ENCODE results near the gene OR51L1.
"Not testable (repeated sequence)": the region's sequence is repeated elsewhere in the genome, so short reads cannot be mapped to it uniquely, and the experiment has no call there.

OR51L1 gene

DNA sequence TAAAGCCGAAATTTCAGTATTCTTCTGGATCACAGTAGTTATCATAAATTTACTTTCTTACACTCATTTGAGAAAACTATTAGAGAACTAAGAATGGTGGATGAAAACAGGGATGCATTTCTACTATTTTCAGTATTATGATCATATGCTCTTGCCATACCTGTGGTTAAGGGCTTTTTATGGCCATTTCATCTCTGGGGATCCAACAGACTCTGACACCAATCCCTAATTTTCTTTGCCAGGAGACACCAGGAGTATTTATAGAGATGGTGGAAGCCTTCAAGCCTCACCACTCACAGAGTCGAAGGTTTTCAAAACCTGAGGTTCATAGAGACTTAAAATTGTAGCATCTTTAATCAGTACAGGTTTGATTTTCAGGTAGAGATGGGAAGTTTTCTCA lies at the start of gene OR51L1:
Gene OR51L1 (plus strand): TSS at position 301 of the 400 bp plus-strand sequence. CDS start 4,132 bp downstream, outside the sequence.
- DNase-seq = no peak

DNA sequence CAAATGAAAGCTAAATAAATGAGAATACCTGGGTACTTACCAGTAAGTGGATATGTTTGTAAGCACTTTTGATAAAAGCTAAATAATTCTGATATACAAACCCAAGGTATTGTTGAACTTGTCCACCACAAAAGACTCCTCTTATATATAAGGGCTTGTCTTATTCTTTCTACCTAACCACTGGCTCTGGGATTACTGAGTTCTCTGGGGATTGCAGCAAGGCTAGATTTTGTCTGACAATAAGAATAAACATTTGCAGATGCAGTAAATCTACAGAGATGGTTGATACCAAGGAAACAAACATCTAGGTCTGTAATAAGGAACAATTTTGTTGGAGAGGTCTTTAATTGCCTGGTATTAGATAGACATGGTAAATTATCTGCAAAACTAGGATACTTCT lies 47.1 kb upstream of the OR51L1 start, which contains the start of gene OR51A4:
Gene OR51A4 (minus strand): TSS at position 101 of the 400 bp plus-strand sequence. CDS start 505 bp downstream, outside the sequence.
- no peak for DNase-seq

GRCh38 chr11:4955613-4956012 lies 39.0 kb upstream of the OR51L1 start, which contains the start of gene OR51A2:
TSS of gene OR51A2 (minus strand) at chr11:4955713. CDS start at chr11:4955713, 0 bp downstream.
- not testable (repeated sequence) for DNase-seq

- no peak for DNase-seq
Observed at GRCh38 chr11:4957396-4957795, 37.3 kb upstream of the OR51L1 start.

DNA sequence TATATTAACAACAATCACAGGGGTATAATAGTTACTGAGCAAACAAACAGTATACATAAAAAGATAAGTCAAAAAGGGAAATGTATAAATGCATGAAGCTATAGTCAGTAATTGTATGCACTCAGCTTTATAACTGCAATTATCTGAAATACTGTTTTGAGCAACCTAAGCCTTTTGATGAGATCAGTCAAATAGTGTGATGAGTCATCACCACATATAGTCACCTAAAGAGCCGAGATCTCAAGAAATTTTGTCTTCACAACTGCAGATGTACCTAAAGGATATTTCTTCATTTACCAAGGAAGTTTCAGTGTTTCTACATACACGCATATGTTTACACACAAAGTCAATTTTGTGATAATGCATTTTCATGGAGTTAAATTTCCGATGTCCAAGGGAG lies 33.8 kb upstream of the OR51L1 start:
- no peak for DNase-seq

DNA sequence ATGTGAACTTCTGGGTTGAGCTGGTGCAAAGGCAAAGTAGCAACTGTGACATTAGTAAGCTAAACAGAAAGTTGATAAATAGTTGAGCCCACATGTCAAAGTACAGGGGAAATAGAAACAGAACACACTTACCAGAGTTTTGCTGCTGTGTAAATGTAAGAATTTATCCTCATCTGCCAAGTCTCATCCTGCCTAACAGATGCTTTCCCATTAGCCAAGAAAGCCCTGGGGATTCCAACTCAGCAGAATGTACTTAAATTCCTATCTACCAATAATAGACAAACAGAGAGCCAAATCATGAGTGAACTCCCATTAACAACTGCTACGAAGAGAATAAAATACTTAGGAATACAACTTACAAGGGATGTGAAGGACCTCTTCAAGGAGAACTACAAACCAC lies 31.8 kb upstream of the OR51L1 start:
- DNase-seq = no peak

GRCh38 chr11:4975436-4975835 lies 19.2 kb upstream of the OR51L1 start:
- DNase-seq = no peak

DNA sequence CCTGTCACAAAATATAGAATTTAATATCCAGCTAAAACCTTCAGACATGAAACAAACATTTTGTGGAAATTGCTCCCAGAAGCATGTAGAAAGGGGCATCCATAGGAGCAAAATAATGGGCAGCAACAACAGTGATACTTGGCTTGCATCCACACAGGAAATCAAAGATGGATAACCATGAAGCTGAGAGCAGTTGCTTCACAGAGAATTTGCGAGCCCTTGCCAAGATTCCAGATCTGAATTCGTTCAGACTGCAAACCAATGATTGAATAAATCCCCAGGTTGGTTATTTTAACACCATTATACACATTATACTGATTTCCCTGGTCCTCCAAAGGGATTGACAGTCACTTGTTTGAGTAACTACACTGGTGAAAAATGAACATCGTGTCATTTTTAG lies 15.6 kb upstream of the OR51L1 start:
- DNase-seq = no peak

DNA sequence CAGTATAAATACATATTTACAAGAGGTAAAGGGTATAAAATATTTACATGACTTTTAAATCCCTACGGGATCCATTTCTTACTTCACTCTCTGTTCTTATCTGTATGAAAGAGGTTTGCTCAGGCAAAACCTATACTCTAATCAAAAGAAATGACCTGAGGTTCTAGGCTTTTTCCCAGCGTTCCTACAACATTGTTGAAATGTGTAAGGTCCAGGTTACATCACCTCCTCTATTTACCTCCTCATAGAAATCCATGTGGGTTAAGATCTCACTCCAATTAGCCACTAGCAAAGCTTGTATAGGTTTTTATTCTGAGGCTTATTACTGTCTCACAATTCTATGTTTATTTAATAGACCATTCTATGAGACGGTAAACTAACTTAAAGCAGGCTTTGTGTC lies 12.0 kb upstream of the OR51L1 start:
- no peak for DNase-seq

- DNase-seq = no peak
Observed at GRCh38 chr11:4983841-4984240, 10.8 kb upstream of the OR51L1 start.

DNA sequence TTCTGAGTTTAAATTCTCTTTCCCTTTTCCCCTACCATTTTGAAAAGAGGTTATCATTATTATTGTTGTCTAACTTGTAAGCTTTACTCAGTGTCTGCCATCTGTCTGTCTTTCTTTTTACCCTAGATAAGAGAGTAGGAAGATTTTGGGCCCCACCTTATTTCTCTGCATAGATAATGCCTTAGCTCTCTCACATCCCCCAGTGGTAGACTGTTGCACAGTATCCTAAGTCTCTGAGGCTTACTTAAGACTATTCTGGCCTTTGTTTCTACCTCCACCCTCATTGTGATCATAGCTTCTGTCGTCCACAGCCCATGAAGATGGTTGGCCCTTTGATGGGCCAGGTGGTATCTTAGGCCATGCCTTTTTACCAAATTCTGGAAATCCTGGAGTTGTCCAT lies 3.6 kb upstream of the OR51L1 start:
- DNase-seq = no peak

DNA sequence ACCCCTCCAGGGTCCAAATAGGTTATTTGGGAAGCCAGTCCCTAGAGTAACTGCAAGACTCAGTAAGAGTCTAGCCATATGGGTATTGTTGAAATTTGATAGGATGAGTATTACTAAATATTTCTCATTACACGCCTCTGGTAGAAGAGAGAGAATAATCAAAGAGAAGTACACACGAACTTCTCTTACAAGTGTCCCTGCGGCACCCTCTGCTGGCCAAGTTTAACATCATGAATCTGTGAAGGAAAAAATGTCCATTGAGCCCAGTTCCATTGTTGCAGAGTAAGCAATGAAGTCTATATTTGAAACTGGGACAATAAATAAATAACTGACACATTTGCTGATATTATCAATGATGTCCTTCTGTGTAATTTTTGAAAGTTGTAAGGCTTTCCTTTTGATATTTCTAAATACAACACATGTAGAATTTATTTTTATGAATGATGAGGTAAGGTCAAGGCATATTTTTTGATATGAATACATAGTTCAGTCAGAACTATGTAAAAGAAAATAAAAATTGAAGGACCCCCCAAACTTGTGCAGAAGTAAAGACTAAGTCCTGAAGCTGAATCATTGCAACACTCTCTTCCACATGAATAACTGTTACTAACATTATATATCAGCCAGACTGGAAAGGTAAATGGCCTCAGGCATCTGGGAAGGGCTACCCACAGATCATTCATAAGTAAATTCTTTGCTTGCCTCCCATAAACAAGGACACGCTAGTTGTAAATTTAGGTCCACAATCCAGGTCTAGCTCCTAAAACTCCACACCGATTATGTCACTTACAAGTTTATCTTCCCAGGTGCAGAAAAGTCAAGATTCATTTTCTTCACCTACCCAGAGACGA lies 10.0 kb downstream of the OR51L1 start:
- DNase-seq = no peak

GRCh38 chr11:5007561-5007960 lies 12.9 kb downstream of the OR51L1 start:
- no peak for DNase-seq

GRCh38 chr11:5011254-5011653 lies 16.6 kb downstream of the OR51L1 start:
- DNase-seq = no peak

- DNase-seq = no peak
Observed at GRCh38 chr11:5013012-5013411, 18.4 kb downstream of the OR51L1 start.

GRCh38 chr11:5021996-5022395 lies 27.3 kb downstream of the OR51L1 start:
- no peak for DNase-seq

- DNase-seq = no peak
Observed at GRCh38 chr11:5036669-5037068, 42.0 kb downstream of the OR51L1 start.

GRCh38 chr11:5037926-5038325 lies 43.3 kb downstream of the OR51L1 start:
- DNase-seq = no peak

- no peak for DNase-seq
Observed at GRCh38 chr11:5038341-5038740, 43.7 kb downstream of the OR51L1 start.

DNA sequence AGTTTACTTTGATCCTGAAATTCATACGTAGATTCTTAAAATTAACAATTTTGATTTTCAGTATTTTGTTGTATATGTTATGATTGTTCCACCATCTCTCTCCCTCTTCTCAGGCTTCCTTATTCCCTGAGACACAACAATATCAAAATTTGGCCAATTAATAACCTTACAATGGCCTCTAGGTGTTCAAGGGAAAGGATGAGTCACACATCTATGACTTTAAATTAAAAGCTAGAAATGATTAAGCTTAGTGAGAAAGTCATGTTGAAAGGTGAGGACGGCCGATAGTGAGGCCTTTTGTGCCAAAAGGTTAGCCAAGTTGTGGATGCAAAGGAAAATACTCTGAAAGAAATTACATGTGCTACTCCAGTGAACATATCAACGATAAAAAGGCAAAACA lies 46.2 kb downstream of the OR51L1 start:
- DNase-seq = no peak

DNA sequence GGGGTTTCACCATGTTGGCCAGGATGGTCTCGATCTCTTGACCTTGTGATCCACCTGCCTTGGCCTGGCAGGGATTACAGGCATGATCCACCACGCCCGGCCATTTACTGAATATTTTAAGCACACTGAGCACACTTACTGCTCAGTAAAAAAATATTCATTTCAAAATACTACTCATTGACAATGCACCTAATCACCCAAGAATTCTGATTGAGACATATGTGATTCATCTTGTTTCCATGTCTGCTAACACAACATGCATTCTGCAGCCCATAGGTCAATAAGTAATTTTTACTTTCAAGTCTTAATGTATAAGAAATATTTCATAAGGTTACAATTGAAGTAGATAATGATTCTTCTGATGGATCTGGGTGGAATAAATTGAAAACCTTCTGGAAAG lies 47.4 kb downstream of the OR51L1 start:
- no peak for DNase-seq

- DNase-seq = no peak
Observed at GRCh38 chr11:5043380-5043779, 48.7 kb downstream of the OR51L1 start.

- no peak for DNase-seq
Observed at GRCh38 chr11:5046226-5046625, 51.6 kb downstream of the OR51L1 start, which contains the start of gene OR52J3. TSS of gene OR52J3 (plus strand) at chr11:5046526. CDS start at chr11:5046526, 0 bp downstream.

DNA sequence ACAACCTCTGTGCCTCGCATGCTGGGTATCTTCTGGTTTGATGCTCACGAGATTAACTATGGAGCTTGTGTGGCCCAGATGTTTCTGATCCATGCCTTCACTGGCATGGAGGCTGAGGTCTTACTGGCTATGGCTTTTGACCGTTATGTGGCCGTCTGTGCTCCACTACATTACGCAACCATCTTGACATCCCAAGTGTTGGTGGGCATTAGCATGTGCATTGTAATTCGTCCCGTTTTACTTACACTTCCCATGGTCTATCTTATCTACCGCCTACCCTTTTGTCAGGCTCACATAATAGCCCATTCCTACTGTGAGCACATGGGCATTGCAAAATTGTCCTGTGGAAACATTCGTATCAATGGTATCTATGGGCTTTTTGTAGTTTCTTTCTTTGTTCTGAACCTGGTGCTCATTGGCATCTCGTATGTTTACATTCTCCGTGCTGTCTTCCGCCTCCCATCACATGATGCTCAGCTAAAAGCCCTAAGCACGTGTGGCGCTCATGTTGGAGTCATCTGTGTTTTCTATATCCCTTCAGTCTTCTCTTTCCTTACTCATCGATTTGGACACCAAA lies 52.2 kb downstream of the OR51L1 start:
- no peak for DNase-seq

Data from DMS 273 treated with DMSO at 0.1 percent for 48 hours (cell line).